NOMO-1 treated with dmso at 0.1 percent for 144 hours (cell line): ENCODE data around the gene DHX58.

ENCODE experiments used
- DNase-seq: peaks from one replicate; lab custom pipeline; 2025; ENCODE audit not compliant: unreplicated experiment; lab: John Stamatoyannopoulos, UW

Gene DHX58

GRCh38 chr17:42130310-42130936 is 17.9 kb upstream of the DHX58 start:
- no peak for DNase-seq

- DNase-seq = no peak
Measured at GRCh38 chr17:42129109-42129837, 16.8 kb upstream of the DHX58 start.

GRCh38 chr17:42127414-42127813 is 14.9 kb upstream of the DHX58 start:
- DNase-seq = no peak

GRCh38 chr17:42126836-42127235 is 14.3 kb upstream of the DHX58 start:
- DNase-seq = no peak

GRCh38 chr17:42125565-42125964 is 13.1 kb upstream of the DHX58 start:
- DNase-seq = no peak

- DNase-seq = no peak
Measured at GRCh38 chr17:42124256-42124655, 11.7 kb upstream of the DHX58 start.

GRCh38 chr17:42122371-42123303 is 10.1 kb upstream of the DHX58 start, which contains the start of gene HSPB9:
HSPB9 (plus strand) TSS chr17:42122804; CDS start chr17:42122851, 47 bp downstream.
- DNase-seq = no peak

GRCh38 chr17:42120770-42121769 is 8.6 kb upstream of the DHX58 start, which contains the start of gene KAT2A:
KAT2A (minus strand) TSS chr17:42121367; CDS start chr17:42121304, 63 bp downstream.
- peak; percentile 49 for DNase-seq

- DNase-seq = no peak
Measured at GRCh38 chr17:42120161-42120769, 7.8 kb upstream of the DHX58 start.

GRCh38 chr17:42119301-42119700 is 6.8 kb upstream of the DHX58 start:
- DNase-seq = no peak

- DNase-seq = no peak
Measured at GRCh38 chr17:42118545-42118944, 6.0 kb upstream of the DHX58 start.

GRCh38 chr17:42118126-42118510 is 5.6 kb upstream of the DHX58 start:
- no peak for DNase-seq

GRCh38 chr17:42117397-42118125 is 5.0 kb upstream of the DHX58 start:
- DNase-seq = no peak

- peak; percentile 38 for DNase-seq
Measured at GRCh38 chr17:42116705-42117396, 4.3 kb upstream of the DHX58 start.

- DNase-seq = no peak
Measured at GRCh38 chr17:42114118-42114517, 1.6 kb upstream of the DHX58 start.

- DNase-seq = no peak
Measured at GRCh38 chr17:42113293-42114069, 967 bp upstream of the DHX58 start.

GRCh38 chr17:42111871-42112551 is 503 bp downstream of the DHX58 start:
- no peak for DNase-seq
